CD4-positive, alpha-beta T cell (primary cell): ENCODE measurements around the gene TOX3. TPM values are rescaled to one million over a fixed set of nuclear protein-coding genes. Genes with fewer than 3 reads are reported as not detected.

Experiments used
- ATAC-seq: fragments of 200-7000 bp; cut with Tn5 transposase; one replicate; pipeline ENCODE4 v1.10.0; 2022; ENCODE audit warnings: mild to moderate bottlenecking; ENCODE audit not compliant: poor library complexity
- CTCF ChIA-PET: fragments of 350-600 bp; sonication (Branson Sonifier 250); formaldehyde crosslinking; loops from one replicate; lab custom pipeline; 2021; ENCODE audit warnings: antibody characterized with exemption, inconsistent platforms; lab: Charles Lee
- POLR2A ChIA-PET: fragments of 350-600 bp; sonication (Branson Sonifier 250); formaldehyde crosslinking; loops from one replicate; lab custom pipeline; 2021; ENCODE audit warnings: antibody characterized with exemption, inconsistent platforms; lab: Charles Lee
- DNase-seq, 14 experiments: peaks; one replicate each; pipeline ENCODE4 v3.0.0-alpha.2; 2013 to 2020; ENCODE audit warnings: mixed read lengths in 2 of 14
- H3K27ac ChIP-seq, 2 donors: one replicate each; pipeline versions ENCODE4 v1.5.1 to v1.7.0; 2013; ENCODE audit warnings: low read length in 2 of 2, low read depth in 1 of 2, mild to moderate bottlenecking in 1 of 2
- H3K27me3 ChIP-seq, 2 experiments: 1 replicate in 1 of 2; 2 replicates in 1 of 2; pipeline versions ENCODE4 v1.6.1 to v1.7.0; 2013; ENCODE audit warnings: low read length in 2 of 2, control low read depth in 1 of 2, mild to moderate bottlenecking in 1 of 2, moderate library complexity in 1 of 2; ENCODE audit not compliant: insufficient read depth in 2 of 2, control insufficient read depth in 1 of 2
- H3K36me3 ChIP-seq: one replicate; pipeline ENCODE4 v1.6.1; 2013; ENCODE audit warnings: low read length, control low read depth; ENCODE audit not compliant: insufficient read depth
- H3K4me1 ChIP-seq: one replicate; pipeline ENCODE4 v1.6.1; 2013; ENCODE audit warnings: low read length, control low read depth; ENCODE audit not compliant: insufficient read depth
- H3K4me3 ChIP-seq: one replicate; pipeline ENCODE4 v1.5.1; 2013; ENCODE audit warnings: mild to moderate bottlenecking, low read length, moderate library complexity
- H3K9me3 ChIP-seq, 2 experiments: 1 replicate in 1 of 2; 2 replicates in 1 of 2; pipeline versions ENCODE4 v1.6.1 to v1.7.0; 2013; ENCODE audit warnings: low read length in 2 of 2, mild to moderate bottlenecking in 2 of 2, control low read depth in 1 of 2, moderate library complexity in 1 of 2; ENCODE audit not compliant: control insufficient read depth in 1 of 2, insufficient read depth in 1 of 2
- H3K27ac Mint-ChIP-seq: one replicate; pipeline ENCODE4 v1.8.0; 2020; ENCODE audit warnings: mixed read lengths
- H3K27me3 Mint-ChIP-seq: one replicate; pipeline ENCODE4 v1.8.0; 2021; ENCODE audit warnings: mixed read lengths
- H3K36me3 Mint-ChIP-seq: one replicate; pipeline ENCODE4 v1.8.0; 2021; ENCODE audit warnings: low read depth, mixed read lengths
- H3K4me1 Mint-ChIP-seq: one replicate; pipeline ENCODE4 v1.8.0; 2021; ENCODE audit warnings: low read depth, mixed read lengths
- H3K4me3 Mint-ChIP-seq: one replicate; pipeline ENCODE4 v1.8.0; 2020; ENCODE audit warnings: mild to moderate bottlenecking, mixed read lengths
- H3K9me3 Mint-ChIP-seq: one replicate; pipeline ENCODE4 v1.8.0; 2020; ENCODE audit warnings: mixed read lengths
- intact Hi-C, 2 experiments: fragments of 100-400 bp; cut with DNase I in 1 of 2; cut with micrococcal nuclease in 1 of 2; formaldehyde crosslinking; loops; one replicate each; pipeline versions ENCODE4 v1.15.1 to v1.9.0; 2023 to 2025; cut with DNase I, micrococcal nuclease
- total RNA-seq, 174 experiments: library from RNA in 2 of 174; stranded (reverse) in 2 of 174; gene quantifications; one replicate each; pipeline ENCODE4 v1.2.3 and lab custom pipeline; 2021 to 2026
- TF ChIP-seq, protein P1 (sequence below): fragments of 200-600 bp; IDR thresholded peaks from one replicate; pipeline ENCODE4 v1.8.0; 2022; ENCODE audit warnings: antibody characterized with exemption, mild to moderate bottlenecking

Gene TOX3
- total RNA-seq, 2 experiments from 2014 or later = not detected

GRCh38 chr16:52568983-52569690 is 22.2 kb upstream of the TOX3 start:
- Histone ChIP-seq H3K27ac (no peak overlapping the region), H3K4me1 (no peaks in the 10 kb centered on the region), H3K36me3 (no peaks in the 10 kb centered on the region), H3K27me3 (no peaks in the 10 kb centered on the region), H3K9me3 (peaks cover 0 to 4% of the 10 kb centered on the region in 2 experiments), H3K4me3 (no peak overlapping the region)
- Mint-ChIP-seq H3K4me1 (no peaks in the 10 kb centered on the region), H3K27me3 (no peaks in the 10 kb centered on the region), H3K36me3 (no peaks in the 10 kb centered on the region), H3K27ac (no peak overlapping the region), H3K4me3 (no peak overlapping the region), H3K9me3 (no peaks in the 10 kb centered on the region)
- ChIA-PET CTCF (no interaction called here), POLR2A (no interaction called here)
- DNase-seq = no peak
- intact Hi-C loops = no loop called here
- TF ChIP-seq, protein P1, sequence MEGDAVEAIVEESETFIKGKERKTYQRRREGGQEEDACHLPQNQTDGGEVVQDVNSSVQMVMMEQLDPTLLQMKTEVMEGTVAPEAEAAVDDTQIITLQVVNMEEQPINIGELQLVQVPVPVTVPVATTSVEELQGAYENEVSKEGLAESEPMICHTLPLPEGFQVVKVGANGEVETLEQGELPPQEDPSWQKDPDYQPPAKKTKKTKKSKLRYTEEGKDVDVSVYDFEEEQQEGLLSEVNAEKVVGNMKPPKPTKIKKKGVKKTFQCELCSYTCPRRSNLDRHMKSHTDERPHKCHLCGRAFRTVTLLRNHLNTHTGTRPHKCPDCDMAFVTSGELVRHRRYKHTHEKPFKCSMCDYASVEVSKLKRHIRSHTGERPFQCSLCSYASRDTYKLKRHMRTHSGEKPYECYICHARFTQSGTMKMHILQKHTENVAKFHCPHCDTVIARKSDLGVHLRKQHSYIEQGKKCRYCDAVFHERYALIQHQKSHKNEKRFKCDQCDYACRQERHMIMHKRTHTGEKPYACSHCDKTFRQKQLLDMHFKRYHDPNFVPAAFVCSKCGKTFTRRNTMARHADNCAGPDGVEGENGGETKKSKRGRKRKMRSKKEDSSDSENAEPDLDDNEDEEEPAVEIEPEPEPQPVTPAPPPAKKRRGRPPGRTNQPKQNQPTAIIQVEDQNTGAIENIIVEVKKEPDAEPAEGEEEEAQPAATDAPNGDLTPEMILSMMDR = no peak
- ATAC-seq = no peak

- no peaks in the 10 kb centered on the region for H3K27me3 Mint-ChIP-seq
- CTCF ChIA-PET = no interaction called here
- Histone ChIP-seq H3K27me3 (no peaks in the 10 kb centered on the region), H3K4me3 (no peak overlapping the region), H3K36me3 (no peaks in the 10 kb centered on the region), H3K4me1 (no peaks in the 10 kb centered on the region), H3K27ac (no peak overlapping the region), H3K9me3 (peaks cover 0 to 4% of the 10 kb centered on the region in 2 experiments)
- intact Hi-C loops = no loop called here
- no peak for DNase-seq
- POLR2A ChIA-PET = no interaction called here
- no peaks in the 10 kb centered on the region for H3K36me3 Mint-ChIP-seq
- H3K27ac Mint-ChIP-seq = no peak overlapping the region
- no peaks in the 10 kb centered on the region for H3K4me1 Mint-ChIP-seq
- TF ChIP-seq, protein P1 = no peak
- ATAC-seq = no peak
- no peak overlapping the region for H3K4me3 Mint-ChIP-seq
- H3K9me3 Mint-ChIP-seq = no peaks in the 10 kb centered on the region
Measured at GRCh38 chr16:52568495-52568894, 21.6 kb upstream of the TOX3 start.

GRCh38 chr16:52567193-52567592 is 20.2 kb upstream of the TOX3 start:
- Histone ChIP-seq H3K27me3 (no peaks in the 10 kb centered on the region), H3K4me1 (no peaks in the 10 kb centered on the region), H3K27ac (no peak overlapping the region), H3K9me3 (peaks cover 0 to 4% of the 10 kb centered on the region in 2 experiments), H3K36me3 (no peaks in the 10 kb centered on the region), H3K4me3 (no peak overlapping the region)
- Mint-ChIP-seq H3K27ac (no peak overlapping the region), H3K4me3 (no peak overlapping the region), H3K4me1 (no peaks in the 10 kb centered on the region), H3K27me3 (no peaks in the 10 kb centered on the region), H3K36me3 (no peaks in the 10 kb centered on the region), H3K9me3 (no peaks in the 10 kb centered on the region)
- POLR2A ChIA-PET = no interaction called here
- ATAC-seq (no peak), DNase-seq (no peak)
- intact Hi-C loops = no loop called here
- TF ChIP-seq, protein P1 = no peak
- CTCF ChIA-PET = no interaction called here
